ENCODE results near the gene SEMA4D.

The SEMA4D gene

DNA sequence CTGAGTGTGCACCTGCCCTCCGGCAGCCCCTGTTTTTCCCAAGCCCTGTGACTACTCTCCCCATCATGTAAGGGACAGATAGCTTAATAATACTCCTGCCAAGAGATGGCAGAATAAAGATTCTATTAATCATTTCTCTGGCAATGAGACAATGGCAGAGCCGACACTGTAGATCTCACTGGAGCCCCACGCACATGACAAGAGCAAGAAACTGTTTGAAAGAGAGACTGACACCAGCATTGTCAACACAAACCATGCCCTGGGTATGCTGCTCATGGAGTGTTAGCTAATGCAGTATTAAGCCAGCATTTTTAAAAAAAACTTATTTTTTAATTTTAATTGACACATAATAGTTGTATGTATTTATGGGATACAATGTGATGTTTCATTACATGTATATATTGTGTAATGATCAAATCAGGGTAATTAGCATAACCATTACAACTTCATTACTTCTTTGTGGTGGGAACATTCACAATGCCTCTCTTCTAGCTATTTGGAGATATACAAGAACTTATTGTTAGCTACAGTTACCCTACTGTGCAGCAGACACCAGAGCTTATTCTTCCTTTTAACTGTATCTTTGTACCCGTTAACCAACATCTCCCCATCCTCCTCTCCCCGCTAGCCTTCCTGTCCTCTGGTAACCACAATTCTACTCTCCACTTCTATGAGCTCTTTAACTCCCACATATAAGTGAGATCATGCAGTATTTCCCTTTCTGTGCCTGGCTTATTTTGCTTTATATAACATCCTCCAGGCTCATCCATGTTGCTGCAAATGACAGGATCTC, 31.5 kb upstream of the SEMA4D start:
- DNase-seq (ENCODE audit: low read depth), result no peak

DNA sequence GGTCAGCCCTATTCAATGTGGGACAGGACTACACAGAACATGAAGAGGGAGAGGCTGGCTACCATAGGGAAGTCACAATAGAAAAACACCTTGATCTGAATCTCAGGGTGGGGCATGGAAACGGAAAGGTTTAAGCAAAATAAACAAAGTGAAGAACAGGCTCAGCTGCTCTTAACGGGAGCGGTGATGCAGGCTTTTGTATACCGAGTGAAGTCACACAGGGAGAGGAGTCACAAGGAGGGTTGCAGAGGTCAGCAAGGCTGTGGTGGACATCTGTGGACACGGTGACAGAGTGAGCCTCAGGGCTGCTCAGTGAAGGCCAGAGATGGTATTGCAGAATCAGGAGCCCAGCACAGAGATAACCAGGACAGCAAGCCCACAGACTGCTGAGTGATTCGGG, 30.6 kb upstream of the SEMA4D start:
- no peak for DNase-seq (ENCODE audit: low read depth)

DNA sequence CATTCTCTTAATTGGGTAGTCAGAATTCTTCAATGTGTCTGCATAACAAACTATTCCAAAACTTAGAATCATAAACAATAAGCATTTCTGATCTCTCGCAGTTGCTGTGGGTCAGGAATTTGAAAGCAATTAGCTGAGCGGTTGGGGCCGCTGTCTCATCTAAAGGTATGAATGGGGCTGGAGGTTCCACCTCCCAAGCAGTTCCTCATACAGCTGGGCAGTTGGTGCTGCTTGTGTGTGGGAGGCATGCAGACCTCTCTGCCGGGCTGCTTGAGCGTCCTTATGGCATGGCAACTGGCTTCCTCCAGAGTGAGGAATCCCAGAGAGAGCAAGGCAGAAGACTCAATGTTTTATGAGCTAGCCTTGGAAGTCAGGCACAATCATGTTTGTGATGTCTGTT, 30.2 kb upstream of the SEMA4D start:
- no peak for DNase-seq (ENCODE audit: low read depth)

DNA sequence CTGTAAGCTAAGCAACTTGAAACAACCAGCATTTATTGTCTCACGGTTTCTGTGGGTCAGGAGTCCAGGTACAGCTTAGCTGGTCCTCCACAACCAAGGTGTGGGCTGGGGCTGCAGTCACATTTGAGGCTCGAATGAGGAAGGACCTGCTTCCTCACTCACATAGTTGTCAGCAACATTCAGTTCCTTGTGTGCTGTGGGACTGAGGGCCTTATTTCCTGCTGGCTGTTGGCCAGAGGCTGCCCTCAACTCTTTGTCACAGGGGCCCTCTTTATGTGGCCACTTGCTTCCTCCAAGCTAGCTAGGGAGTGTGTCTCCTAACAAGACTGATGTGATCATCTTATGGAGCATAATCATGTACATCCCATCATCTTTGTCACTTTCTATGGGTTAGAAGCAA, 29.2 kb upstream of the SEMA4D start:
- no peak for DNase-seq (ENCODE audit: low read depth)

GRCh38 chr9:89526667-89527066, 28.8 kb upstream of the SEMA4D start:
- no peak for DNase-seq (ENCODE audit: low read depth)

DNA sequence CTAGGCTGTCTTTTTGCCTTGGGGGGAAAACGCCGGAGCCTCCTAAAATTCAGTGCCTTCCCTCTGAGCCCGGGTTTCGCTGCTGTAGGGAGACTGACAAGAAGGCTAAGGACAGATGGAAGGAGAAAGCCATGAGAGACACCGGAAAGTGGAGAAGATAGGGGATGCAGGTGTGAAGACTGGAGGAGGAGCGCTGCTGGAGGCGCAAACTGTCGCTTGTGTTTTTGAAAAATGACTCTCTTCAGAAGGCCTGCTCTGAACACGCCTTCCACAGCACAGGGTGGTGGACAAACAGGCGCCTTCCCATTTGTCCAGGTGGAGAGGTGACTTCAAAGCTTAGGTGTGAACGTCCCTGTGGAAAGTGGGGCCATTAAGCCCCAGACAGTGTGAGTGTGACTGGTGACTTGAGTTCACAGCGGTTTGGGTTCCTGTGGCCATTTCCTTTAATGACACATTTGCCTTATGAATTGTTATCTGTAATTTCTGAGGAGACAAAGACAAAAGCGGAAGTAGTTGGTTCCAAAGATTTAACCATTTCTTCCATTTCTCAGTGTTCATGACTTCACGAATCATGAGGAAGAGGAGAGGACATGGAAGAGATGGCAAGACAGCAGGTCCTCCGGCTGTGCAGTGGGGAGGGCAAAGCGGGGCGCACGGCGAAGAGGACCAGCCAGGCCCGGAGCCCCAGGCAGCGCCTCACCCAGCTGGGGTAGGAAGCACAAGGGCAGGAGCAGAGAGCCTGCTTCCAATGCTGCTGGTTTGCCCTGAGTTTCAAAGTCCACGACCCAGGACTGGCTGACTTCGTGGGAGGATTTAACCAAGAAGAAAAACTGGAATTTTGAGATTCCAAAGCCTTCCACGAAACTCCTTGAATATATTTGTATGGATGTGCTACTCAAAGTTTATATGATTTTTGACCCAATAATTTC, 27.8 kb upstream of the SEMA4D start:
- no peak for DNase-seq (ENCODE audit: low read depth)

- DNase-seq (ENCODE audit: low read depth), result no peak
Observed at GRCh38 chr9:89524963-89525362, 27.1 kb upstream of the SEMA4D start.

DNA sequence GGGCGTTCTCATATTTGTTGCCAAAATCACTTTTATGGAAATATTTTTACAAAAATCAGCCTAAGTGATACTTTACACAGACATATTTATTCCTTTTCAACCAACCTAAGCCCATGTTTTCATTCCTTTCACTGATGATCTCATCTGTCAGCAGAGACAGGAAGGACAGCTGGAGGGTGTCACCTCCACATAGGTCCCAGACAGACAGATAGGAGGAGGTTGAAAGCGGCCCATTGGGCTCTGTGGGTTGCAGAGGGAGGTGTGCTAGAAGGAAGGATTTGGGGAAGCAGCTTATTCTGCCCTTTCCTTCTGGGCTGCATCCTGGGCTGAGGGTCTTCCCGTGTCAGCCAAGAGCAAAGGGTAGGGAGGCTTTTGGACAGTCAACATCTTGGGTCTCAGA, 26.0 kb upstream of the SEMA4D start:
- no peak for DNase-seq (ENCODE audit: low read depth)

GRCh38 chr9:89522959-89523285, 25.0 kb upstream of the SEMA4D start:
- DNase-seq (ENCODE audit: low read depth), result no peak

DNA sequence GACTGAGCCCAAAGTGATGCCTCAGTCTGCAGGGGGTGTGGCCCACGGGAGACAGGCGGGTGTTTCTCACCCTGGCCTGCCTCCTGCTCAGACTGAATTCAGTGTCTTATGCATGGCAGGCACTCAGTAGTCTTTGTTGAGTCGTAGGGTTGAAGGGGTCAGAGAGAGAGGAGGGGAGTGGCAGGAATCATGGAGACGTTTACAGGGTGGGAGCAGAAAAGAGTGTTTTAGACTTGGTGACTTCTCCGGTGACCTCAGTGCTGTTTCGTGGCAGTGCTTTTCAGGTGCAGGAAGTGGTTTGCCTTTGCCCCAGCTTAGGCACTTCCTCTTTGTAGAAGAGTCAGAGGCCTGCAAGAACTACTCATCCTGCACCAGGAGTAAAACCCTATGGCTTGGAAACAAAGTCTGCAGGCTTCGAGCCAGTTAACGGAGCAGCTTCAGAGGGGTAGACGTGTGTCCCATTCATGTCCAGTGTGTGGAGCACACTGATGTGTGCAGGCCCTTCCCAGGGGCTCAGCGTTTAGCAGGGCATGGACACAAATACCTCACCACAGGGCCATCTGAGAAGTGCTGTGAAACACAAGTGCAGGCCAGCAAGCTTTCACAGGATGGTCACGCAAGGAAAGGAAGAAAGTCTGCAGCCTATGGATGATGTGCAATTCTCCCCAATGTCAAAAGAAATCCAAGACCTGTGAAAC, 24.5 kb upstream of the SEMA4D start:
- DNase-seq (ENCODE audit: low read depth), result no peak

- peak; percentile 23 for DNase-seq (ENCODE audit: low read depth)
Observed at GRCh38 chr9:89519366-89519805, 21.5 kb upstream of the SEMA4D start.

DNA sequence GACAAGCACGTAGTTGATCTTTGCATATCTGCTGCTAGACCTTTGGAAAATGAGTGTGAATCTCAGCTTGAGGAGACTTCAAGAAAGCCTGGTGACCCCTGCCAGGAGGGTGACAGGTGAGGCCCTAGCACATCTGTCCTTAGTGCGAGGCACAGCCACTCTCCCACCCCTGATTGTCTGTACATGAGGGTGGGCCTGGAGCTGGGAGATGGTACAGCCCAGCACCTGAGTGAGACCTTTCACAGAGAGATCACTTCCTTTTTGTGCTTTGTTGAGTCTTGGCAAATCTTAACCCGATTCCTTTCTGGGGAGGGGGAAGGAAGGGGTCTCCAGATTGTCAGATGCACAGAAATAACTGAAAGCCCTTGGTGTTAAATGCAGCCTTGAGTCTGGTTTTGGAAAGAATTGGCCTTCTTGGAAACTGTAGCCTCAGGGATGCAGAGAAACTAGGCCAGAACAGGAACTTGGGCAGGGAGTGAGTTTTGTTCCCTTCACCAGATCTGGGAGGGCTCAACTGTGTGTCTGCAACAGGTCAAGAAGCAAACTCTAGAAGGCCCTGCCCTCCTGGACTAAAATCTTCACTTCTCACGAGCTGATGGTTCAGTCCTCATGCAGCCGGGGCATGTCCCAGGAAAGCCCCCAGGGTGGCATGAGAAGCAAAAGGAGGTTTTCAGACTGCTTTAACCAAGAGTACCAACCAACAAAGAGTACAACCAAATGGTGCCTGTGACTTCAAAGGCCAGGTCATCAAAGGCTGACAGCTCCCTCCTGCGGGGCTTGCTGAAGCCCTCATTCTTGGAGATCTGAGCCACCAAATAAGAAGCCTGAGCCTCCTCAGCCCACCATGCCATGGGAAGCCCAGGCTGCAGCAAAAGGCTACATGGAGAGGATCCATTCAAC, 20.8 kb upstream of the SEMA4D start:
- DNase-seq (ENCODE audit: low read depth), result no peak

GRCh38 chr9:89515416-89515815, 17.5 kb upstream of the SEMA4D start:
- no peak for DNase-seq (ENCODE audit: low read depth)

- DNase-seq (ENCODE audit: low read depth), result no peak
Observed at GRCh38 chr9:89514956-89515355, 17.0 kb upstream of the SEMA4D start.

GRCh38 chr9:89514337-89514736, 16.4 kb upstream of the SEMA4D start:
- no peak for DNase-seq (ENCODE audit: low read depth)

GRCh38 chr9:89513837-89514236, 15.9 kb upstream of the SEMA4D start:
- no peak for DNase-seq (ENCODE audit: low read depth)

GRCh38 chr9:89512382-89512781, 14.5 kb upstream of the SEMA4D start:
- no peak for DNase-seq (ENCODE audit: low read depth)

DNA sequence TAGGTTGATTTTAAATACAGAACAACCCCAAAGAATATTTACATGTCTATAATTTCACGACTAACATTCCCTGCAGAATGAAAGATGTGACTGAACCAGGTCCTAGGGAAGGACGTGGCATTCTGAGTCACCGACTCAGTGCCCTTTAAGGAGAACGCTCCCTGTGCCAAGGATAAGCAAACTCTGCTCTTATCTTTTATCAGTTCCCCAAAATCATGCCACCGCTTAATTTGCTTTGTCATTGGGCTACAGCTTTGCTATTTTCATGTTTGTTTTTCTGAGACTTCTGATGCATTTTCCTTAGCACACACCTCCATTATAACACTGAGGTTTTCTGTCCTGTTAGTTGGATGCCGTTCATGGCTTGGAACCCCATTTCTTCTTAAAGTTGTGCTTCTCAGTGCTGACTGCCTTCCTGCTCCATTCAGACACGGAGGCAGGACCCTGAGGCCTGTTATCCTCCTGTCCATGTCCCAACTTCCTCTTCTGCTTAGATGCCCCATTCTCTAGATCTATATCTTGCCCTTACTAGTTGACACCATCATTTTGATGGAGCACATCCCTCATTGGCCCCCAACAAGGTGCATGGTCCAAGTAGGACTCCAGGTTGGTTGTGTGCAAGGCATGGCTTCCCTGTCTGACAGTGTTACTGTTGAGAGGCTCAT, 11.2 kb upstream of the SEMA4D start:
- no peak for DNase-seq (ENCODE audit: low read depth)

DNA sequence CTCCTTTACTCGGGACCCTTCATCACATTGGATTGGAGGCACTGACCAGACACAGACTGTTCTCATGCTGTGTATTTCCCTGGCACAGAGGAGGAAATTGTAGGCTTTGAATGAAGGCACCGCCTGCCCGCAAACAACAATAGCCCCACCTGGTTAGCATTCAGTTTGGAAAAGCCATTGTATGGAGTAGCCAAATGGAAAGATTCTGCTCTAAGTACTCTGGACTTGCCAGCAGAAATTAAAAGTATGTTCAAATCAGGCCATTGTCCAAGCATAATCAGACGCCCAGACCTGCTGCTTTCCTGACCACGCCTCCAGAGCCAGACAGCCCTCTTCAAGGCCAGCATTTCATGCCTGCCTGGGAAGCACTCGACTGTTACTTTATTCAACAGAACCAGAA, 8.0 kb upstream of the SEMA4D start:
- DNase-seq (ENCODE audit: low read depth), result no peak

DNA sequence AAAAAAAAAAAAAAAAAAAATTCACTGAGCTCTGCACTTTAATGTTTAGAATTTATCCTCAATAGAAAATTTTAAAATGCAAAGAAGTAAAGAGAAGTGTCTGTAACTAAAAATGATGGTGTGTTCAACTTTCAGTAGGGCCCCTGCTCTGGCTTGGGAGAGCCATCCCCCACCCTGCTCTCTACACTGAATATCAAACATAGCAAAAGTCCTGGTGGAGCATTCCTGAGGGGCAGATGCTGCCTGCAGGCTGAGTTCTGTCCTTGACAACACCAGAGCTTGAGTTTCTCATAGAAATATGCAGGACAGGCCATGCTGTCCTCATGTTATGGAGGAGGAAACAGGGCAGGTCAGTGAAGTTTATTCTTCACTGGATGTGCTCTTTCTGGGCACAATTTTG, 7.1 kb upstream of the SEMA4D start:
- no peak for DNase-seq (ENCODE audit: low read depth)

GRCh38 chr9:89502671-89503070, 4.8 kb upstream of the SEMA4D start:
- DNase-seq (ENCODE audit: low read depth), result no peak
